GM23338 (cell line): ENCODE measurements around the gene SLC6A12. TPM values are rescaled to one million over a fixed set of nuclear protein-coding genes. Genes with fewer than 3 reads are reported as not detected.

Experiments
- ATAC-seq: fragments of 200-7000 bp; cut with Tn5 transposase; 3 replicates; pipeline ENCODE4 v1.9.1; 2020
- DNase-seq: peaks from one replicate; pipeline ENCODE4 v3.0.0-alpha.2; 2015; ENCODE audit warnings: low spot score
- H2AFZ ChIP-seq: fragments of 200-600 bp; sonication (generic); 2 replicates; pipeline ENCODE4 v1.8.0; 2016; ENCODE audit warnings: antibody characterized with exemption, mild to moderate bottlenecking, moderate library complexity
- H3F3A ChIP-seq: fragments of 200-600 bp; sonication (generic); replicated peaks from 2 replicates; pipeline ENCODE4 v1.8.0; 2017; ENCODE audit warnings: antibody characterized with exemption, mixed run types, low read depth
- H3K27ac ChIP-seq: fragments of 200-600 bp; sonication (generic); 2 replicates; pipeline ENCODE4 v1.6.1; 2016; ENCODE audit warnings: low read depth
- H3K27me3 ChIP-seq: fragments of 200-600 bp; sonication (generic); 2 replicates; pipeline ENCODE4 v1.8.0; 2016; ENCODE audit warnings: mild to moderate bottlenecking, mixed run types, moderate library complexity; ENCODE audit not compliant: insufficient read depth
- H3K36me3 ChIP-seq: fragments of 200-600 bp; sonication (generic); 2 replicates; pipeline ENCODE4 v1.8.0; 2016; ENCODE audit warnings: mild to moderate bottlenecking; ENCODE audit not compliant: insufficient read depth
- H3K4me1 ChIP-seq: fragments of 200-600 bp; sonication (generic); 2 replicates; pipeline ENCODE4 v1.8.0; 2016; ENCODE audit warnings: mild to moderate bottlenecking, moderate library complexity; ENCODE audit not compliant: insufficient read depth
- H3K4me2 ChIP-seq: fragments of 200-600 bp; sonication (generic); 2 replicates; pipeline ENCODE4 v1.7.1; 2017; ENCODE audit warnings: mixed run types
- H3K4me3 ChIP-seq: fragments of 200-600 bp; sonication (generic); 2 replicates; pipeline ENCODE4 v1.6.1; 2016; ENCODE audit warnings: mixed run types
- H3K79me2 ChIP-seq: fragments of 200-600 bp; sonication (generic); replicated peaks from 2 replicates; pipeline ENCODE4 v1.8.0; 2017; ENCODE audit warnings: mild to moderate bottlenecking; ENCODE audit not compliant: insufficient read depth
- H3K9me2 ChIP-seq: fragments of 200-600 bp; sonication (generic); 2 replicates; pipeline ENCODE4 v1.8.0; 2017; ENCODE audit not compliant: insufficient read depth
- H4K20me1 ChIP-seq: fragments of 200-600 bp; sonication (generic); replicated peaks from 2 replicates; pipeline ENCODE4 v1.8.0; 2017; ENCODE audit warnings: mild to moderate bottlenecking; ENCODE audit not compliant: insufficient read depth
- H3K27ac Mint-ChIP-seq: 2 replicates; pipeline ENCODE4 v1.8.0; 2020; ENCODE audit warnings: inconsistent platforms, mild to moderate bottlenecking, moderate library complexity, mixed read lengths
- H3K27me3 Mint-ChIP-seq: 3 replicates; pipeline ENCODE4 v1.8.0; 2022; ENCODE audit warnings: low read depth, mild to moderate bottlenecking, moderate library complexity, mixed read lengths, inconsistent platforms; ENCODE audit not compliant: insufficient read depth, poor library complexity
- H3K36me3 Mint-ChIP-seq: 3 replicates; pipeline ENCODE4 v1.8.0; 2021; ENCODE audit warnings: low read depth, mild to moderate bottlenecking, inconsistent platforms, moderate library complexity, mixed read lengths
- H3K4me1 Mint-ChIP-seq: 3 replicates; pipeline ENCODE4 v1.8.0; 2020; ENCODE audit warnings: mild to moderate bottlenecking, inconsistent platforms, mixed read lengths
- H3K4me3 Mint-ChIP-seq: 3 replicates; pipeline ENCODE4 v1.8.0; 2021; ENCODE audit warnings: moderate library complexity, mild to moderate bottlenecking, inconsistent platforms, mixed read lengths
- H3K9me3 Mint-ChIP-seq: 3 replicates; pipeline ENCODE4 v1.8.0; 2020; ENCODE audit warnings: moderate library complexity, mild to moderate bottlenecking, inconsistent platforms, mixed read lengths
- EZH2 ChIP-seq: fragments of 200-600 bp; sonication (generic); IDR thresholded peaks from one replicate; pipeline ENCODE4 v1.8.0; 2017; ENCODE audit warnings: antibody characterized with exemption, mild to moderate bottlenecking, low read depth; ENCODE audit not compliant: unreplicated experiment
- EZH2phosphoT487 ChIP-seq: fragments of 200-600 bp; sonication (generic); IDR thresholded peaks from one replicate; pipeline ENCODE4 v1.8.1; 2018; ENCODE audit warnings: antibody characterized with exemption; ENCODE audit not compliant: unreplicated experiment
- NANOG ChIP-seq: IDR thresholded peaks from 2 replicates; pipeline ENCODE4 v1.6.1; 2016; ENCODE audit warnings: antibody characterized with exemption, borderline replicate concordance
- POLR2AphosphoS5 ChIP-seq: IDR thresholded peaks from 2 replicates; pipeline ENCODE4 v1.6.1; 2016; ENCODE audit warnings: antibody characterized with exemption, low read depth
- ZNF114 ChIP-seq: fragments of 250-450 bp; sonication (Bioruptor Pico); IDR thresholded peaks from 2 replicates; pipeline ENCODE4 v1.5.0; 2020; ENCODE audit warnings: mild to moderate bottlenecking, moderate library complexity
- ZNF331 ChIP-seq: fragments of 250-450 bp; sonication (Bioruptor Pico); IDR thresholded peaks from 2 replicates; pipeline ENCODE4 v1.5.0; 2020; ENCODE audit warnings: low read depth, mild to moderate bottlenecking, moderate library complexity
- polyA plus RNA-seq: library from polyadenylated mRNA; unstranded; fragments of >200 nt; fragmentation: Nextera tagmentation; extraction: Ambion mirVana; gene quantifications from 2 replicates; pipeline ENCODE4 v1.2.1, GENCODE V29; 2016
- total RNA-seq: library from RNA; depleted of rRNA; stranded (reverse); fragments of >200 nt; shearing (Covaris generic); gene quantifications from 2 replicates; pipeline ENCODE4 v1.2.3, GENCODE V29; 2014
- TF ChIP-seq, protein P1 (sequence below): IDR thresholded peaks from one replicate; pipeline ENCODE4 v1.6.1; 2018; ENCODE audit warnings: antibody characterized with exemption; ENCODE audit not compliant: unreplicated experiment
- TF ChIP-seq, protein P2 (sequence below): IDR thresholded peaks from 2 replicates; pipeline ENCODE4 v1.6.1; 2016; ENCODE audit warnings: antibody characterized with exemption
- TF ChIP-seq, protein P3 (sequence below), 2 experiments: fragments of 200-600 bp in 1 of 2; sonication (generic) in 1 of 2; conservative IDR thresholded peaks; 2 replicates each; pipeline versions ENCODE4 v1.5.1 to v1.6.1; 2016 to 2017; ENCODE audit warnings: antibody characterized with exemption in 2 of 2, low read depth in 2 of 2, mild to moderate bottlenecking in 2 of 2, moderate library complexity in 1 of 2

SLC6A12 gene
- total and polyA plus RNA-seq, 2 experiments from 2014 or later, result 0.56 TPM; not detected in 1

DNA sequence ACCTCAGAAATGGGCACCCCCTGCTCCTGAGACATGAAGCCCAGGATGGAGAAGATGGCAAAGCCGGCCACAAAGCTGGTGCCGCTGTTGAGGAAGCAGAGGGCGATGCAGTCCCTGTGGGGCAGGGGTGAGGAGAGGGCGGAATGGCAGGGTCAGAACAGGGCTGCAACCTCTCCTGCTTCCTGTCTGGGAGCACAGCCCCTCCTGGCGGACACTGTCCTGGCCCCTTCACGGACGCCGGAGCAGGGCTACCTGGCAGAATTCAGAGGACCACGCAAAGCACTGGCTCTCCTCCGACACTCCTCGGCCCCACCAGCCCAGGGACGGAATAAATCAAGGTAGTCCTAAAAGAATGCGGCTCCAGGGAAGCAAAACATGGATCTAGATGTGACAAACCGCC is 12.4 kb upstream of the SLC6A12 start (continued):
- TF ChIP-seq, protein P1, sequence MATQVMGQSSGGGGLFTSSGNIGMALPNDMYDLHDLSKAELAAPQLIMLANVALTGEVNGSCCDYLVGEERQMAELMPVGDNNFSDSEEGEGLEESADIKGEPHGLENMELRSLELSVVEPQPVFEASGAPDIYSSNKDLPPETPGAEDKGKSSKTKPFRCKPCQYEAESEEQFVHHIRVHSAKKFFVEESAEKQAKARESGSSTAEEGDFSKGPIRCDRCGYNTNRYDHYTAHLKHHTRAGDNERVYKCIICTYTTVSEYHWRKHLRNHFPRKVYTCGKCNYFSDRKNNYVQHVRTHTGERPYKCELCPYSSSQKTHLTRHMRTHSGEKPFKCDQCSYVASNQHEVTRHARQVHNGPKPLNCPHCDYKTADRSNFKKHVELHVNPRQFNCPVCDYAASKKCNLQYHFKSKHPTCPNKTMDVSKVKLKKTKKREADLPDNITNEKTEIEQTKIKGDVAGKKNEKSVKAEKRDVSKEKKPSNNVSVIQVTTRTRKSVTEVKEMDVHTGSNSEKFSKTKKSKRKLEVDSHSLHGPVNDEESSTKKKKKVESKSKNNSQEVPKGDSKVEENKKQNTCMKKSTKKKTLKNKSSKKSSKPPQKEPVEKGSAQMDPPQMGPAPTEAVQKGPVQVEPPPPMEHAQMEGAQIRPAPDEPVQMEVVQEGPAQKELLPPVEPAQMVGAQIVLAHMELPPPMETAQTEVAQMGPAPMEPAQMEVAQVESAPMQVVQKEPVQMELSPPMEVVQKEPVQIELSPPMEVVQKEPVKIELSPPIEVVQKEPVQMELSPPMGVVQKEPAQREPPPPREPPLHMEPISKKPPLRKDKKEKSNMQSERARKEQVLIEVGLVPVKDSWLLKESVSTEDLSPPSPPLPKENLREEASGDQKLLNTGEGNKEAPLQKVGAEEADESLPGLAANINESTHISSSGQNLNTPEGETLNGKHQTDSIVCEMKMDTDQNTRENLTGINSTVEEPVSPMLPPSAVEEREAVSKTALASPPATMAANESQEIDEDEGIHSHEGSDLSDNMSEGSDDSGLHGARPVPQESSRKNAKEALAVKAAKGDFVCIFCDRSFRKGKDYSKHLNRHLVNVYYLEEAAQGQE, result no peak

DNA sequence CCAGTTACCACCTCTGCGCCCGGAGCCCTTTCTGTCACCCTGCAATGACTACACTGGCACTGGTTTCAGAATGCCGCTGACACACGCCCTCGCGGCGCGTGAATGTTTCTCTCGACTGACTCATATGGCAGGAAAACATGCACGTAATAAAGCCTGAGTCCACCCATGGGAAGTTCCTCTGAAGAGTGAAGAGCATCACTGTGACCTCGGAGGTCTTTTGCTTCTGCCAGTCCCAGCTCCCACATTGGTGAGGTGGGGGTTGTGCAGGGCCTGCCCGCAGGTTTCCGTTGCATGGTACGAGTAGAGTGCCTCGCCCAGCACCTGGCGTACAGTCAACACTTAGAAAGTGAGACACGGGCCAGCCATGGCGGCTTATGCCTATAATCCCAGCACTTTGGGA is 11.1 kb upstream of the SLC6A12 start:
- H3K4me3 Mint-ChIP-seq, result no peak overlapping the region
- Histone ChIP-seq H3K9me2 (no peaks in the 10 kb centered on the region), H4K20me1 (no peaks in the 10 kb centered on the region), H3F3A (no peaks in the 10 kb centered on the region), H3K79me2 (no peaks in the 10 kb centered on the region), H3K4me2 (no peak overlapping the region), H3K27ac (no peak overlapping the region), H2AFZ (no peak overlapping the region), H3K36me3 (no peaks in the 10 kb centered on the region), H3K4me3 (no peak overlapping the region), H3K27me3 (no peaks in the 10 kb centered on the region), H3K4me1 (peaks cover 8% of the 10 kb centered on the region)
- no peak for ATAC-seq
- peaks cover 16% of the 10 kb centered on the region for H3K27me3 Mint-ChIP-seq
- no peaks in the 10 kb centered on the region for H3K9me3 Mint-ChIP-seq
- H3K27ac Mint-ChIP-seq, result no peak overlapping the region
- TF ChIP-seq, protein P2, sequence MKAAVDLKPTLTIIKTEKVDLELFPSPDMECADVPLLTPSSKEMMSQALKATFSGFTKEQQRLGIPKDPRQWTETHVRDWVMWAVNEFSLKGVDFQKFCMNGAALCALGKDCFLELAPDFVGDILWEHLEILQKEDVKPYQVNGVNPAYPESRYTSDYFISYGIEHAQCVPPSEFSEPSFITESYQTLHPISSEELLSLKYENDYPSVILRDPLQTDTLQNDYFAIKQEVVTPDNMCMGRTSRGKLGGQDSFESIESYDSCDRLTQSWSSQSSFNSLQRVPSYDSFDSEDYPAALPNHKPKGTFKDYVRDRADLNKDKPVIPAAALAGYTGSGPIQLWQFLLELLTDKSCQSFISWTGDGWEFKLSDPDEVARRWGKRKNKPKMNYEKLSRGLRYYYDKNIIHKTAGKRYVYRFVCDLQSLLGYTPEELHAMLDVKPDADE, result no peak
- TF ChIP-seq EZH2 (no peak), POLR2AphosphoS5 (no peak), NANOG (no peak), EZH2phosphoT487 (no peak), ZNF331 (CRISPR knock-in tag) (no peak), ZNF114 (CRISPR knock-in tag) (no peak)
- TF ChIP-seq, protein P3, sequence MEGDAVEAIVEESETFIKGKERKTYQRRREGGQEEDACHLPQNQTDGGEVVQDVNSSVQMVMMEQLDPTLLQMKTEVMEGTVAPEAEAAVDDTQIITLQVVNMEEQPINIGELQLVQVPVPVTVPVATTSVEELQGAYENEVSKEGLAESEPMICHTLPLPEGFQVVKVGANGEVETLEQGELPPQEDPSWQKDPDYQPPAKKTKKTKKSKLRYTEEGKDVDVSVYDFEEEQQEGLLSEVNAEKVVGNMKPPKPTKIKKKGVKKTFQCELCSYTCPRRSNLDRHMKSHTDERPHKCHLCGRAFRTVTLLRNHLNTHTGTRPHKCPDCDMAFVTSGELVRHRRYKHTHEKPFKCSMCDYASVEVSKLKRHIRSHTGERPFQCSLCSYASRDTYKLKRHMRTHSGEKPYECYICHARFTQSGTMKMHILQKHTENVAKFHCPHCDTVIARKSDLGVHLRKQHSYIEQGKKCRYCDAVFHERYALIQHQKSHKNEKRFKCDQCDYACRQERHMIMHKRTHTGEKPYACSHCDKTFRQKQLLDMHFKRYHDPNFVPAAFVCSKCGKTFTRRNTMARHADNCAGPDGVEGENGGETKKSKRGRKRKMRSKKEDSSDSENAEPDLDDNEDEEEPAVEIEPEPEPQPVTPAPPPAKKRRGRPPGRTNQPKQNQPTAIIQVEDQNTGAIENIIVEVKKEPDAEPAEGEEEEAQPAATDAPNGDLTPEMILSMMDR (conservative IDR thresholded peaks at IDR 0.05; ENCODE audit: low read depth in 2 of 2), result no peak
- TF ChIP-seq, protein P1, result no peak
- peaks cover 22% of the 10 kb centered on the region for H3K4me1 Mint-ChIP-seq
- DNase-seq, result no peak
- H3K36me3 Mint-ChIP-seq, result no peaks in the 10 kb centered on the region
